Upper lobe of left lung (tissue), 6 donors: ENCODE results near the gene PAQR5. TPM values are rescaled to one million over a fixed set of nuclear protein-coding genes. Genes with fewer than 3 reads are reported as not detected.

Source experiments
- ATAC-seq, 2 donors: fragments of 200-7000 bp; cut with Tn5 transposase; one replicate each; pipeline ENCODE4 v1.9.1; 2022; ENCODE audit warnings: mild to moderate bottlenecking in 2 of 2, moderate library complexity in 2 of 2; ENCODE audit not compliant: low FRiP score in 2 of 2
- DNase-seq, 2 donors: peaks; one replicate each; pipeline ENCODE4 v3.0.0-alpha.2; 2019 to 2020
- H3K27ac ChIP-seq, 4 donors: fragments of 200-600 bp; sonication (generic); one replicate each; pipeline ENCODE4 v1.5.1; 2016 to 2019
- H3K27me3 ChIP-seq, 4 donors: fragments of 200-600 bp; sonication (generic); one replicate each; pipeline ENCODE4 v1.5.1; 2017 to 2019
- H3K36me3 ChIP-seq, 4 donors: fragments of 200-600 bp; sonication (generic); one replicate each; pipeline ENCODE4 v1.5.1; 2016 to 2019
- H3K4me1 ChIP-seq, 4 donors: fragments of 200-600 bp; sonication (generic); one replicate each; pipeline ENCODE4 v1.5.1; 2018 to 2019
- H3K4me3 ChIP-seq, 4 donors: fragments of 200-600 bp; sonication (generic); one replicate each; pipeline ENCODE4 v1.5.1; 2017 to 2019; ENCODE audit warnings: mild to moderate bottlenecking in 2 of 4, moderate library complexity in 1 of 4
- H3K9me3 ChIP-seq, 4 donors: fragments of 200-600 bp; sonication (generic); one replicate each; pipeline ENCODE4 v1.5.1; 2018 to 2019
- EP300 ChIP-seq, 4 donors: sonication (generic); formaldehyde crosslinking; IDR thresholded peaks; one replicate each; pipeline ENCODE4 v1.5.1; 2017; ENCODE audit warnings: antibody characterized with exemption in 4 of 4, control low read depth in 2 of 4
- POLR2A ChIP-seq, 4 donors: fragments of 450-650 bp; IDR thresholded peaks; one replicate each; pipeline ENCODE4 v1.5.1; 2016 to 2017; ENCODE audit warnings: antibody characterized with exemption in 4 of 4, mild to moderate bottlenecking in 2 of 4
- POLR2AphosphoS5 ChIP-seq, 2 donors: sonication (generic); formaldehyde crosslinking; IDR thresholded peaks; one replicate each; pipeline ENCODE4 v1.5.1; 2017; ENCODE audit warnings: antibody characterized with exemption in 2 of 2
- WGBS, 2 donors: methylation state at CpG; one replicate each; pipeline ENCODE4 v1.1.5; 2017 to 2018; 5-methylcytosine and 5-hydroxymethylcytosine counted together
- total RNA-seq, 6 donors: library from RNA; depleted of rRNA in 4 of 6; stranded (reverse); fragments of >200 nt in 4 of 6; gene quantifications; one replicate each; pipeline versions ENCODE4 v1.1.0 to v1.2.1, GENCODE V29; 2016 to 2021
- TF ChIP-seq, protein P1 (sequence below), 6 experiments: fragments of 450-650 bp in 4 of 6; fragments of 200-600 bp in 2 of 6; sonication (generic) in 2 of 6; IDR thresholded peaks; one replicate each; pipeline ENCODE4 v1.5.1; 2016 to 2019; ENCODE audit warnings: antibody characterized with exemption in 6 of 6
- donor health status: DM: no; HTN: no; CAD: no; lungs with moderate emphysema.
- donor health status: DM: no; HTN: yes; CAD: no; lungs with severe emphysema.

Gene PAQR5
- total RNA-seq, 6 donors from 2014 or later = 15.5 to 39.8 (median 26.5) TPM

DNA sequence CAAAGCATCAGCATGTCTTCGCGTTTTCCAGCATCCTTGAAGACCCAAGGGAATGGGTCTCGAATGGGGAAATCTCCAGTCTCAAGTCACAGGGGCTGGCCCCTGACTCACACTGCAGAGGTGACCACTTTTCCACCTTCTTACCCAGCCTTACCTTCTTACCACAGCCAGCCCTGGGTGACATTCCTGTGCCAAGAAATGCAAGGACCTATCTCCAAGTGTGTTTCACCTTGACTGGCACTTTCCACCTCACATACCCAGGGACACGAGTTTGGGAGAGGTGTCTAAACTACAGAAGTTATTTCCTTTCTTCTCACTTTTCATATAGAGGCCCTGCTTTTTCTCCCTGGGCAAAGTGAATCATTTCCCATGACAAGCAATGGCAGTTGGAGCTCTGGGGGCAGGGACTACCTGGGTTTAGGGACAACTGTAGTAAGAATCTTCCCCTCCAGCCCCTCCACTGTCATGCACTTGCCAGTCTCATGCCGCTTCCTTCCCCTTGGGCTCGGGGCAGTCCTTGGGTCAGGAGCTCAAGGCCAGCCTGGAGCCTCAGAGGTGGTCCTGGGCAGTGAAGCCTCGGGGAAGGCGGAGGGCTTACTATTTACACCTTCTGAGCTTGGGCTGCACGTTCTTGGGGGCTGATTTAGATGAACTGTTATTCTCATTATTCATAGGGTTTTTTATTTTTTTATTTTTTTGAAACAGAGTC lies 16.8 kb downstream of the PAQR5 start:
- Histone ChIP-seq H3K9me3 (no peaks in the 10 kb centered on the region), H3K4me3 (no peak overlapping the region), H3K4me1 (peaks cover 0 to 23% (median 8%) of the 10 kb centered on the region in 4 donors), H3K36me3 (no peaks in the 10 kb centered on the region), H3K27ac (no peak overlapping the region), H3K27me3 (no peaks in the 10 kb centered on the region)
- no peak for TF ChIP-seq POLR2A (IDR thresholded peaks at IDR 0.05)
- TF ChIP-seq, protein P1, sequence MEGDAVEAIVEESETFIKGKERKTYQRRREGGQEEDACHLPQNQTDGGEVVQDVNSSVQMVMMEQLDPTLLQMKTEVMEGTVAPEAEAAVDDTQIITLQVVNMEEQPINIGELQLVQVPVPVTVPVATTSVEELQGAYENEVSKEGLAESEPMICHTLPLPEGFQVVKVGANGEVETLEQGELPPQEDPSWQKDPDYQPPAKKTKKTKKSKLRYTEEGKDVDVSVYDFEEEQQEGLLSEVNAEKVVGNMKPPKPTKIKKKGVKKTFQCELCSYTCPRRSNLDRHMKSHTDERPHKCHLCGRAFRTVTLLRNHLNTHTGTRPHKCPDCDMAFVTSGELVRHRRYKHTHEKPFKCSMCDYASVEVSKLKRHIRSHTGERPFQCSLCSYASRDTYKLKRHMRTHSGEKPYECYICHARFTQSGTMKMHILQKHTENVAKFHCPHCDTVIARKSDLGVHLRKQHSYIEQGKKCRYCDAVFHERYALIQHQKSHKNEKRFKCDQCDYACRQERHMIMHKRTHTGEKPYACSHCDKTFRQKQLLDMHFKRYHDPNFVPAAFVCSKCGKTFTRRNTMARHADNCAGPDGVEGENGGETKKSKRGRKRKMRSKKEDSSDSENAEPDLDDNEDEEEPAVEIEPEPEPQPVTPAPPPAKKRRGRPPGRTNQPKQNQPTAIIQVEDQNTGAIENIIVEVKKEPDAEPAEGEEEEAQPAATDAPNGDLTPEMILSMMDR (IDR thresholded peaks at IDR 0.05) = no peak
- ATAC-seq (no peak), DNase-seq (no peak)
- 84 to 85% methylated on average over 9 of the region's 9 CpGs for WGBS, 2 donors

DNA sequence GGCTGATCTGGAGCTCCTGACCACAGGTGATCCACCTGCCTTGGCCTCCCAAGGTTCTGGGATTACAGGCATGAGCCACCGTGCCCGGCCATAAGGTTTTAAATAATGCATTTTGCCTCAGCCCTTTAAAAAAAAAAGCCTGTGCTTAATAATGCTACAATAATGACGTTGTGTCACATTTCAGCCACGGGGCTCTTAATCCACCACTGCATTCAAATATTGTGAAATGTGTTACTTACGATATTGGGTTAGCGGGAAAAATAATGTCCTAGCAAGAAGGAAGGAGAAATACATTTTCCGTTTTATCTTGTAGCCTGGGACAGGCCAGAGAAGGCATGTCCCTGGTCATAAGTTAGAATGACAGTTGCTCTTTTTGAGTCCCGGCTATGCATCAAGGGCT lies 17.6 kb downstream of the PAQR5 start:
- Histone ChIP-seq H3K4me3 (no peak overlapping the region), H3K27me3 (no peaks in the 10 kb centered on the region), H3K4me1 (peaks cover 4 to 30% (median 12%) of the 10 kb centered on the region in 4 donors), H3K27ac (no peak overlapping the region), H3K36me3 (no peaks in the 10 kb centered on the region), H3K9me3 (no peaks in the 10 kb centered on the region)
- ATAC-seq (no peak), DNase-seq (no peak)
- no peak for TF ChIP-seq POLR2A (IDR thresholded peaks at IDR 0.05)
- TF ChIP-seq POLR2AphosphoS5 (IDR thresholded peaks at IDR 0.05) = no peak
- no peak for TF ChIP-seq EP300 (IDR thresholded peaks at IDR 0.05)
- TF ChIP-seq, protein P1 (IDR thresholded peaks at IDR 0.05) = no peak
- 73 to 79% methylated on average over 8 of the region's 8 CpGs for WGBS, 2 donors

DNA sequence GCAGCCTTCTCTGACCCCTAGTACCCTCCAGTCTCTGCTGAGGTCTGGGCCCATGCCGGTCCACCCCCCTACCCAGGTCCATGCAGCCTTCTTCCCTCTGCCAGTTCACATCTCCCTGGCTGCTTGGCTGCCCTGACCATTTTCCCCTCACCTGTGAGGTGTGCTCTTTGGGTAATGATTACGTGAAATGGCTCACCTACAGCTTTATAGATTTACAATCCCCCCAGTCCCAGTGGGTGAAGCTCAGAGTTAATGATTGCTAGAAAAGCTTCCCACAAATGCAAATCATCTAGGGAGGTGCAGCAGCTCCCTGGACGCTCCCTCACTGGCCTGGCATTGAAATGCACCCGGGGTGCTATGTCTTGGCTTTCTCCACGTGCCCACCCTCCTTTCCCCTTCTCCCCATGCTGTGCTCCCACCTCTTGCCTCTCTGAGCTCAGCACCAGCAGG lies 18.7 kb downstream of the PAQR5 start:
- Histone ChIP-seq H3K36me3 (no peaks in the 10 kb centered on the region), H3K27ac (no peak overlapping the region), H3K27me3 (no peaks in the 10 kb centered on the region), H3K4me1 (peaks cover 4 to 34% (median 15%) of the 10 kb centered on the region in 4 donors), H3K9me3 (no peaks in the 10 kb centered on the region), H3K4me3 (no peak overlapping the region)
- no peak for DNase-seq
- 75 to 82% methylated on average over 5 of the region's 5 CpGs for WGBS, 2 donors
- TF ChIP-seq POLR2AphosphoS5 (IDR thresholded peaks at IDR 0.05) = no peak
- TF ChIP-seq, protein P1 (IDR thresholded peaks at IDR 0.05) = no peak
- ATAC-seq = peak in 1 of 2 donors; percentile 32

DNA sequence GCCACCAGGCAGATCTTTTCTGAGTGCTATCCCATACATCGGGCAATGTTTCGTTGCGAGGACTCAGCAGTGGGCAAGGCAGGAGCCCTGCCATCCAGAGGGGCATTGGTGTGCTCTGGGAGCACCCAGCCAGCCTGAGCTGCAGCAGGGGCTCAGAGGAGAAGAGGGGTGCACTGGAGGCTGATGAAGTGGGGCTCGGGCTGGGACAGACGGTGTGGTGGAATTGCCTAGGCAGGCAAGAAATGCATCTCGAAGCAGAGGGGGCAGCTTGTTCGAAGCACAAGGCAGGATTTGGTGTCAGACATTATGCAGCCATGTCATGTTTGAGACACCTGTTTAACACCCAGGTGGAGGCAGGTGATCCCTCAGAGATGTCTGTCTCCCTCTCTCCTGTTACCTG lies 19.3 kb downstream of the PAQR5 start:
- H3K9me3 ChIP-seq = no peaks in the 10 kb centered on the region
- H3K36me3 ChIP-seq = no peaks in the 10 kb centered on the region
- DNase-seq = no peak
- WGBS, 2 donors = 96 to 98% methylated on average over 7 of the region's 7 CpGs
- no peak overlapping the region for H3K4me3 ChIP-seq
- H3K4me1 ChIP-seq = peaks cover 4 to 34% (median 15%) of the 10 kb centered on the region in 4 donors
- ATAC-seq = no peak
- no peak overlapping the region for H3K27ac ChIP-seq
- no peaks in the 10 kb centered on the region for H3K27me3 ChIP-seq
- TF ChIP-seq POLR2A (IDR thresholded peaks at IDR 0.05) (no peak), EP300 (IDR thresholded peaks at IDR 0.05) (no peak), POLR2AphosphoS5 (IDR thresholded peaks at IDR 0.05) (no peak)
- TF ChIP-seq, protein P1 (IDR thresholded peaks at IDR 0.05) = no peak
